ENCODE measurements around the gene SPOCD1.

SPOCD1 gene

DNA sequence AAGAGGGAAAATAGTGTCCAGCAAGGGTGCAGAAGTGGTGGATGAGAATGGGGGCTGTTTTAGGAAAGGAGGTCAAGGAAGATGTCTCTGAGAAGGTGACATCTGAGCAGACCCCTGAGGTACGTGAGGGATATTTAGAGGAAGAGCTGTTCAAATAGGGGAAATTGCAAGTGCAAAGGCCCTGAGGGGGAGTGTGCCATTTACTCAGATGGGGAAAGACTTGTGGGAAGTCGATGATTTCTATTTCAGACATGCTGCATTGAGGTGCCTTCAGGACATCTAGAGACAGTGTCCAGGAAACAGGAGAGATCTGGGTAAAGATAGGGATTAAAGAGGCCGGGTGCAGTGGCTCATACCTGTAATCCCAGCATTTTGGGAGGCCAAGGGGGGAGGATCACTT lies 41.3 kb downstream of the SPOCD1 start:
- TF ChIP-seq CTCF (IDR thresholded peaks at IDR 0.05; ENCODE audit: insufficient read depth, low read depth, low read length, missing control alignments) = no peak
- no peak for DNase-seq (ENCODE audit: low read depth)
- H3K4me3 ChIP-seq (ENCODE audit: low read length) = no peak overlapping the region

GRCh38 chr1:31773861-31774260 lies 42.0 kb downstream of the SPOCD1 start:
- no peak for TF ChIP-seq CTCF (IDR thresholded peaks at IDR 0.05; ENCODE audit: insufficient read depth, low read depth, low read length, missing control alignments)
- DNase-seq (ENCODE audit: low read depth) = no peak
- no peak overlapping the region for H3K4me3 ChIP-seq (ENCODE audit: low read length)

DNA sequence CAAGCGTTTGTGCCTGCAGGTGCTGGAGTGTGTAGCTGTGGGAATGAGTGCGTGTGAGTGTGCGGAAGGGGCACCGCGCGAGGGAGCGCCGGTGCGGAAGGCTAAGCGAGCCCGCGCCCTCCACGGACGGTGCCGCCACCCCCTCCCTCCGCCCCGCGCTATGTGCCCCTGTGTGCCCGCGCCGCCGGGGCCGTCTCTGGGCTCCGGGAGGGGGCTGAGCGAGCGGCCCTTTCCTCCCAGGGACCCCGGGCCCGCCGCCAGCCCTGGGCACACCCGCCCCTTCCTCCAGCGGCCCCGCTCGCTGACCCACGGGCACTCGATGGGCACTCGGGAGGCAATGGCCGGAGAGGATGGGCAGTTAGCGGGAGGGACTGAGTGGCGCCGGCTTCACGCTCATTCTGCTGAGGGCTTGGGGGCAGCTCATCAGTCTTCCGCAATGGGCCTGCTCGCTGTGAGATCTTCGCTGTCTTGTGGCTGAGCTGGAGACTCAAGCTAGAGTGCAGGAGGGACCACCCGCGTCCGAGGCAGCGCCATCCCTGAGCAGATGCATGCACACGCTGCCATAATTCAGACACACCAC lies 43.1 kb downstream of the SPOCD1 start:
- H3K4me3 ChIP-seq (ENCODE audit: low read length) = peak overlapping the region; percentile 31
- no peak for TF ChIP-seq CTCF (IDR thresholded peaks at IDR 0.05; ENCODE audit: insufficient read depth, low read depth, low read length, missing control alignments)
- no peak for DNase-seq (ENCODE audit: low read depth)

DNA sequence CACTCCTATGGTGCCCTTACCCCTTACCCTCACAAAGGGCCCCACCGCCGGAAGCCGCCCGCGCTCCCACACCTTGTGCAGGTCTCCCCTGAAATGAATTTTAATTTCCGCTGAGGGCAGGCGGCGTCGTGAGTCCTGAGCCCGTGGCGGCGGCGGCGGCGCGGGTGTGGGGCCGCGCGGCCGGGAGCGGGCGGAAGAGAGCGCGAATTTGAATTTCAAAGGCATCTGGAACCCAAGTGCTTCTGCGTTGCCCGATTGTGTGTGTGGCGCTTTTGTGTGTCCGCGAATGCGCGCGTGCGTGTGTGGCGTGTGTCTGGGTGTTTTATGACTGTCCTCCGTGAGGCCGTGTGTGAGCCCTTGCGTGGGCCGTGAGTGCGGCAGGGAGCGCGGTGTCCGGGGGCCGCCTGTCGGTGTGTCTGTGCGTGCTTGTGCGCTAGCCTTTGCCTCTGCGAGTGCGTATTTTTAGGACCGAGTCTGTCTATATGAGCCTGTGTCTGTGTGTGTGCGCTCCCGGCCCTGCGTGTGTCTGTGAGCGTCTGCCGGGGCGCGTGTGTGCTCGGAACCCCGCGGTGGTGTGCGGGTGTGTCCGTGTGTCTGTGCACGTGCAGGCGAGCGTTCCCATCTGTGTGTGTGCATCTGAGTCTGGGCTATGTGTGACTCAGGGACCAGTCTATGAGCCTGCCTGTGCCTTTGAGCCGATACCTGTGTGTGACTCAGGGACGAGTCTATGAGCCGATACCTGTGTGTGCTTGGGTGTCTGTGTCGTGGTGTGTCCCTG lies 43.7 kb downstream of the SPOCD1 start:
- DNase-seq (ENCODE audit: low read depth) = peak; percentile 96
- peak overlapping the region; percentile 31 for H3K4me3 ChIP-seq (ENCODE audit: low read length)
- TF ChIP-seq CTCF (IDR thresholded peaks at IDR 0.05; ENCODE audit: insufficient read depth, low read depth, low read length, missing control alignments) = peak; percentile 27

DNA sequence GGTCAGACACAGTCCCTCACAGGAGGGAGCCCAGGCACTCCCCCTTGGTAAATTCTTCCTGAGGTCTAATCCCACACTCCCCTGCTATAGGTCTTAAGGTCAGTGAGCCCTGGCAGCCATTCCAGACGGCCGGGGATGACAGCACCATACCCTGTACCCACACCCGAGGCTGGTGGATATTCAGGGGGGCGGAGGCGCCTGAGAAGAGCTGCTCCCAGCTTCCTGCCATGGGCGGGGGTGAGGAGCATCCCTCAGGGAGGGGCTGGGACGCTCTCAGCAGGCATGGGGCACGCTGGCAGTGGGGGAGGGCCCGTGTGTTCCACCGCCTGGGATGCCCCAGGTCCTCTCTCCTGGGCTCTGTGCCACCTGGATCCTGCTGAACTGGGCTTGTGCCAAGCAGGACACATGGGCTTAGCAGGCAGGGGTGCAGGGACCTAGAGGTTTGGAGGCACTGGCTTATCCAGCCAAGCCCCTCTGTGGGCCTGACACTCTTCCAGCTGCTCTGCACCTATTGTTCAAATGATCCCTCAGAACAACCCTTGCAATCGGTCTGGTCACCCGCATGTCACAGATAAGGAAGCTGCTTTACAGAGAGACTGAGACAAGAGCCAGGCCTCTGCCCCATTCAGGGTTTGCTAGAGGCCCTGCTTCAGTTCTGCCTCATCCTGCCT lies 46.0 kb downstream of the SPOCD1 start:
- H3K4me3 ChIP-seq (ENCODE audit: low read length) = no peak overlapping the region
- no peak for TF ChIP-seq CTCF (IDR thresholded peaks at IDR 0.05; ENCODE audit: insufficient read depth, low read depth, low read length, missing control alignments)
- DNase-seq (ENCODE audit: low read depth) = no peak

GRCh38 chr1:31768939-31769704 lies 46.7 kb downstream of the SPOCD1 start:
- no peak overlapping the region for H3K4me3 ChIP-seq (ENCODE audit: low read length)
- TF ChIP-seq CTCF (IDR thresholded peaks at IDR 0.05; ENCODE audit: insufficient read depth, low read depth, low read length, missing control alignments) = no peak
- DNase-seq (ENCODE audit: low read depth) = no peak

Measured in epithelial cell of esophagus (primary cell).